Endodermal cell (in vitro differentiated cells): ENCODE results near the gene JARID2. TPM values are rescaled to one million over a fixed set of nuclear protein-coding genes. Genes with fewer than 3 reads are reported as not detected.

Experiments used
- DNase-seq: peaks from one replicate; pipeline ENCODE4 v3.0.0-alpha.2; 2017
- H3K27ac ChIP-seq: 2 replicates; pipeline ENCODE4 v1.5.1; 2013; ENCODE audit warnings: mild to moderate bottlenecking, low read depth, low read length, moderate library complexity
- H3K27me3 ChIP-seq: 2 replicates; pipeline ENCODE4 v1.6.1; 2013; ENCODE audit warnings: mild to moderate bottlenecking, low read length, moderate library complexity; ENCODE audit not compliant: insufficient read depth, control insufficient read depth, poor library complexity, severe bottlenecking
- H3K36me3 ChIP-seq: 2 replicates; pipeline ENCODE4 v1.7.0; 2013; ENCODE audit warnings: mild to moderate bottlenecking, low read length, moderate library complexity; ENCODE audit not compliant: control insufficient read depth, insufficient read depth
- H3K4me1 ChIP-seq: one replicate; pipeline ENCODE4 v1.7.0; 2013; ENCODE audit warnings: low read length; ENCODE audit not compliant: control insufficient read depth, insufficient read depth
- H3K4me3 ChIP-seq: 2 replicates; pipeline ENCODE4 v1.5.1; 2013; ENCODE audit warnings: mild to moderate bottlenecking, low read length, moderate library complexity
- H3K9ac ChIP-seq: 2 replicates; pipeline ENCODE4 v1.6.1; 2013; ENCODE audit warnings: mild to moderate bottlenecking, low read length, moderate library complexity; ENCODE audit not compliant: poor library complexity, severe bottlenecking; ENCODE audit errors: extremely low read depth
- H3K9me3 ChIP-seq: 2 replicates; pipeline ENCODE4 v1.6.1; 2013; ENCODE audit warnings: mild to moderate bottlenecking, low read length, moderate library complexity; ENCODE audit not compliant: control insufficient read depth
- H3K27ac Mint-ChIP-seq: 2 replicates; pipeline ENCODE4 v1.8.0; 2020; ENCODE audit warnings: mixed read lengths
- H3K27me3 Mint-ChIP-seq: 2 replicates; pipeline ENCODE4 v1.8.0; 2021; ENCODE audit warnings: mild to moderate bottlenecking, mixed read lengths; ENCODE audit not compliant: insufficient read depth
- H3K36me3 Mint-ChIP-seq: 2 replicates; pipeline ENCODE4 v1.8.0; 2020; ENCODE audit warnings: low read depth, mixed read lengths
- H3K4me1 Mint-ChIP-seq: 2 replicates; pipeline ENCODE4 v1.8.0; 2020; ENCODE audit warnings: mixed read lengths
- H3K4me3 Mint-ChIP-seq: 2 replicates; pipeline ENCODE4 v1.8.0; 2020; ENCODE audit warnings: mild to moderate bottlenecking, moderate library complexity, mixed read lengths
- H3K9me3 Mint-ChIP-seq: 2 replicates; pipeline ENCODE4 v1.8.0; 2020; ENCODE audit warnings: mild to moderate bottlenecking, mixed read lengths
- WGBS, 2 experiments: methylation state at CpG; one replicate each; pipeline versions ENCODE4 v1.1.5 to v1.1.7; 2013; ENCODE audit warnings: missing lambda C conversion rate in 2 of 2, mixed read lengths in 1 of 2; ENCODE audit not compliant: insufficient coverage in 1 of 2, insufficient read length in 1 of 2; 5-methylcytosine and 5-hydroxymethylcytosine counted together
- total RNA-seq, 2 donors: library from RNA; stranded (reverse); fragmentation: NEBNext Ultra II Directional in 1 of 2; extraction: Animal tissue kit (Norgen Biotek cat#: 25700) in 1 of 2; gene quantifications; 2 replicates in 1 of 2; 3 replicates in 1 of 2; pipeline ENCODE4 v1.2.1, GENCODE V29; 2021
- TF ChIP-seq, protein P1 (sequence below): fragments of 200-600 bp; sonication (generic); conservative IDR thresholded peaks from 2 replicates; pipeline ENCODE4 v1.5.0; 2021; ENCODE audit warnings: antibody characterized with exemption, mild to moderate bottlenecking

Gene JARID2
- total RNA-seq, 2 donors from 2014 or later, result 42.5 to 77.0 TPM

DNA sequence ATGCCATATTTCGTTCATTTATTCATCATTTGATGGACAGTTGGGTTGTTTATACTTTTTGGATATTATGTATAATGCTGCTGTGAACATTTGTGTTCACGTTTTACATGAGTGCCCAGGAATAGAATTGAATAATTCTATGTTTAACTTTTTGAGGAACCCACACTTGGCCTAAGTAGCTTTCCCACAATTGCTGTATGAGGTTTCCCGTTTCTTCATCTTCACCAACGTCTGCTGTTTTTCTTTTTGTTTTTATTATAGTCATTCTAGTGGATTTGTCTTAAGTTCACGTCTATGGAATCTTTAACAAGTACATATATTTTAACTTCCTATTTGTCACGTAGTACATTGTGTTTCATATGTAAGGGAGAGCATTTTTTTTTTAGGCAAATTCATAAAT, 110.3 kb downstream of the JARID2 start:
- TF ChIP-seq, protein P1, sequence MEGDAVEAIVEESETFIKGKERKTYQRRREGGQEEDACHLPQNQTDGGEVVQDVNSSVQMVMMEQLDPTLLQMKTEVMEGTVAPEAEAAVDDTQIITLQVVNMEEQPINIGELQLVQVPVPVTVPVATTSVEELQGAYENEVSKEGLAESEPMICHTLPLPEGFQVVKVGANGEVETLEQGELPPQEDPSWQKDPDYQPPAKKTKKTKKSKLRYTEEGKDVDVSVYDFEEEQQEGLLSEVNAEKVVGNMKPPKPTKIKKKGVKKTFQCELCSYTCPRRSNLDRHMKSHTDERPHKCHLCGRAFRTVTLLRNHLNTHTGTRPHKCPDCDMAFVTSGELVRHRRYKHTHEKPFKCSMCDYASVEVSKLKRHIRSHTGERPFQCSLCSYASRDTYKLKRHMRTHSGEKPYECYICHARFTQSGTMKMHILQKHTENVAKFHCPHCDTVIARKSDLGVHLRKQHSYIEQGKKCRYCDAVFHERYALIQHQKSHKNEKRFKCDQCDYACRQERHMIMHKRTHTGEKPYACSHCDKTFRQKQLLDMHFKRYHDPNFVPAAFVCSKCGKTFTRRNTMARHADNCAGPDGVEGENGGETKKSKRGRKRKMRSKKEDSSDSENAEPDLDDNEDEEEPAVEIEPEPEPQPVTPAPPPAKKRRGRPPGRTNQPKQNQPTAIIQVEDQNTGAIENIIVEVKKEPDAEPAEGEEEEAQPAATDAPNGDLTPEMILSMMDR, result no peak
- no peak overlapping the region for H3K4me3 Mint-ChIP-seq

DNA sequence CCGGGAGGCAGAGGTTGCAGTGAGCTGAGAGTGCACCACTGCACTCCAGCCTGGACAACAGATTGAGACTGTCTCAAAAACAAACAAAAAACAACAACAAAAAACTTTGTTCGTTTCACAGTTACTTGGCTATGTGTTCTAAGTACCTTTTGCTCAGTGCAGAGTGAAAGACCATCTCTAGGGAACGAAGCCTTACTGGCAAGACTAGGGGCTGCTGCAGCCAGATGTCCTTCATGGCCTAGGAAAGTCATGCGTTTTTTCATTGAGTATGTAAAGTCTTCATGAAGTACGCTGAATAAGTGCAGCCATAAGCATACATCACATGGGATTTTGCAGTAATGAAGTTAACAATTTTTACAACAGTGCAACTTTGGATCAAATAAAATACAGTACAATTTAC, 111.1 kb downstream of the JARID2 start:
- no peak overlapping the region for H3K27ac Mint-ChIP-seq
- peaks cover 37% of the 10 kb centered on the region for H3K4me1 Mint-ChIP-seq
- Histone ChIP-seq H3K9me3 (no peaks in the 10 kb centered on the region), H3K27me3 (no peaks in the 10 kb centered on the region), H3K4me3 (no peak overlapping the region), H3K4me1 (peaks cover 11% of the 10 kb centered on the region), H3K36me3 (no peaks in the 10 kb centered on the region), H3K27ac (no peak overlapping the region), H3K9ac (no peak overlapping the region)
- DNase-seq, result no peak
- no peaks in the 10 kb centered on the region for H3K9me3 Mint-ChIP-seq
- WGBS, 2 experiments, result 86 to 91% methylated on average over 5 of the region's 5 CpGs
- TF ChIP-seq, protein P1, result no peak
- H3K36me3 Mint-ChIP-seq, result no peaks in the 10 kb centered on the region
- H3K4me3 Mint-ChIP-seq, result no peak overlapping the region
- H3K27me3 Mint-ChIP-seq, result no peaks in the 10 kb centered on the region

More for the DNA sequence above, 110.3 kb downstream of the JARID2 start:
- Mint-ChIP-seq H3K4me1 (peaks cover 44% of the 10 kb centered on the region), H3K36me3 (no peaks in the 10 kb centered on the region), H3K27me3 (no peaks in the 10 kb centered on the region), H3K27ac (no peak overlapping the region), H3K9me3 (no peaks in the 10 kb centered on the region)
- no peaks in the 10 kb centered on the region for H3K36me3 ChIP-seq
- H3K9ac ChIP-seq, result no peak overlapping the region
- no peak overlapping the region for H3K4me3 ChIP-seq
- DNase-seq, result no peak
- H3K4me1 ChIP-seq, result peaks cover 10% of the 10 kb centered on the region
- 99 to 100% methylated on average over 1 to 5 of the region's 6 CpGs for WGBS, 2 experiments
- no peaks in the 10 kb centered on the region for H3K9me3 ChIP-seq
- no peak overlapping the region for H3K27ac ChIP-seq
- no peaks in the 10 kb centered on the region for H3K27me3 ChIP-seq

DNA sequence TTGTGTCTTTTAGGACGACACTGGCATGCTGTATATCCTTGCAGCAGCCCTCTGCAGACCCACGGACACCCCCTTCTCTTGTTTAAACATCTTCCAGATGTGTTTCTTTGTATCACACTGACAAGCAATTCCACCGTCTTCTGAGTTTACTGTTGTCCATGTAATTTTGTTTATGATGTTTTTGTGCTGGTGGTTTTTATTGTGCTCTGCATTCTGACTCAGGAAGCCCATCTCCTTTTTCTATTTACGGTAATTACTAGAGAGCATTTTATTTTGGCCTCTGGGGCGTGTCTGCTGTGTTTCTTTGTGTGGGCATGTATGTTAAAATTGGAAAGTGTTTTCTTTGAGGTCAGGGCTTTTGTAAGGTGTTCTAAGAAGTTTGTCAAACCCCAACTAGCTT, 111.9 kb downstream of the JARID2 start:
- H3K9me3 ChIP-seq, result no peaks in the 10 kb centered on the region
- no peak overlapping the region for H3K9ac ChIP-seq
- peaks cover 16% of the 10 kb centered on the region for H3K4me1 ChIP-seq
- TF ChIP-seq, protein P1, result no peak
- no peak overlapping the region for H3K4me3 ChIP-seq
- no peaks in the 10 kb centered on the region for H3K27me3 ChIP-seq
- Mint-ChIP-seq H3K4me3 (no peak overlapping the region), H3K27me3 (no peaks in the 10 kb centered on the region), H3K36me3 (no peaks in the 10 kb centered on the region), H3K27ac (peak overlapping the region; percentile 40), H3K9me3 (no peaks in the 10 kb centered on the region), H3K4me1 (peaks cover 30% of the 10 kb centered on the region)
- no peak for DNase-seq
- H3K27ac ChIP-seq, result no peak overlapping the region
- H3K36me3 ChIP-seq, result no peaks in the 10 kb centered on the region
- 76 to 89% methylated on average over 2 to 5 of the region's 5 CpGs for WGBS, 2 experiments
